Neural progenitor cell (in vitro differentiated cells): ENCODE data around the gene DLG2. TPM values are rescaled to one million over a fixed set of nuclear protein-coding genes. Genes with fewer than 3 reads are reported as not detected.

Source experiments
- DNase-seq: peaks from one replicate; pipeline ENCODE4 v3.0.0-alpha.2; 2016; ENCODE audit warnings: low spot score
- H2AFZ ChIP-seq: fragments of 200-600 bp; sonication (generic); replicated peaks from 2 replicates; pipeline ENCODE4 v1.6.1; 2016; ENCODE audit warnings: antibody characterized with exemption
- H3F3A ChIP-seq: fragments of 200-600 bp; sonication (generic); 2 replicates; pipeline ENCODE4 v1.6.1; 2016; ENCODE audit warnings: antibody characterized with exemption, low read depth
- H3K27ac ChIP-seq: fragments of 200-600 bp; sonication (generic); 2 replicates; pipeline ENCODE4 v1.5.1; 2016; ENCODE audit warnings: mild to moderate bottlenecking
- H3K27me3 ChIP-seq: fragments of 200-600 bp; sonication (generic); 2 replicates; pipeline ENCODE4 v1.6.1; 2016; ENCODE audit warnings: mild to moderate bottlenecking, moderate library complexity
- H3K36me3 ChIP-seq: fragments of 200-600 bp; sonication (generic); 2 replicates; pipeline ENCODE4 v1.5.1; 2016
- H3K4me1 ChIP-seq: fragments of 200-600 bp; sonication (generic); 2 replicates; pipeline ENCODE4 v1.6.1; 2016; ENCODE audit warnings: mixed run types
- H3K4me2 ChIP-seq: fragments of 200-600 bp; sonication (generic); 2 replicates; pipeline ENCODE4 v1.6.1; 2016
- H3K4me3 ChIP-seq: fragments of 200-600 bp; sonication (generic); 2 replicates; pipeline ENCODE4 v1.5.1; 2016
- H3K79me2 ChIP-seq: fragments of 200-600 bp; sonication (generic); 2 replicates; pipeline ENCODE4 v1.6.1; 2016; ENCODE audit warnings: low read depth
- H3K9ac ChIP-seq: fragments of 200-600 bp; sonication (generic); 2 replicates; pipeline ENCODE4 v1.6.1; 2016
- H3K9me3 ChIP-seq: fragments of 200-600 bp; sonication (generic); 2 replicates; pipeline ENCODE4 v1.5.1; 2016; ENCODE audit warnings: low read depth
- H4K20me1 ChIP-seq: fragments of 200-600 bp; sonication (generic); 2 replicates; pipeline ENCODE4 v1.6.1; 2016; ENCODE audit warnings: low read depth
- H3K27ac Mint-ChIP-seq: 3 replicates; pipeline ENCODE4 v1.8.0; 2021; ENCODE audit warnings: mixed read lengths
- H3K27me3 Mint-ChIP-seq: 2 replicates; pipeline ENCODE4 v1.8.0; 2022; ENCODE audit warnings: low read depth, mild to moderate bottlenecking, inconsistent platforms, moderate library complexity, mixed read lengths; ENCODE audit not compliant: insufficient read depth
- H3K36me3 Mint-ChIP-seq: 3 replicates; pipeline ENCODE4 v1.8.0; 2021; ENCODE audit warnings: mixed read lengths
- H3K4me1 Mint-ChIP-seq: 3 replicates; pipeline ENCODE4 v1.8.0; 2021; ENCODE audit warnings: mixed read lengths
- H3K4me3 Mint-ChIP-seq: 3 replicates; pipeline ENCODE4 v1.8.0; 2021; ENCODE audit warnings: mild to moderate bottlenecking, moderate library complexity, mixed read lengths
- H3K9me3 Mint-ChIP-seq: 3 replicates; pipeline ENCODE4 v1.8.0; 2020; ENCODE audit warnings: mixed read lengths
- CTCF ChIP-seq: fragments of 200-600 bp; sonication (generic); IDR thresholded peaks from 2 replicates; pipeline ENCODE4 v1.5.1; 2017; ENCODE audit warnings: antibody characterized with exemption, mild to moderate bottlenecking
- EZH2 ChIP-seq: fragments of 200-600 bp; sonication (generic); IDR thresholded peaks from 2 replicates; pipeline ENCODE4 v1.6.1; 2017; ENCODE audit warnings: antibody characterized with exemption, mild to moderate bottlenecking, moderate library complexity
- EZH2phosphoT487 ChIP-seq: fragments of 200-600 bp; sonication (generic); IDR thresholded peaks from 2 replicates; pipeline ENCODE4 v1.6.1; 2017; ENCODE audit warnings: antibody characterized with exemption
- total RNA-seq: library from RNA; depleted of rRNA; stranded (reverse); fragments of >200 nt; gene quantifications from 2 replicates; pipeline ENCODE4 v1.2.3, GENCODE V29; 2015; ENCODE audit warnings: low replicate concordance

DLG2 gene
- total RNA-seq, 1 donor from 2014 or later, result 7.5 TPM

DNA sequence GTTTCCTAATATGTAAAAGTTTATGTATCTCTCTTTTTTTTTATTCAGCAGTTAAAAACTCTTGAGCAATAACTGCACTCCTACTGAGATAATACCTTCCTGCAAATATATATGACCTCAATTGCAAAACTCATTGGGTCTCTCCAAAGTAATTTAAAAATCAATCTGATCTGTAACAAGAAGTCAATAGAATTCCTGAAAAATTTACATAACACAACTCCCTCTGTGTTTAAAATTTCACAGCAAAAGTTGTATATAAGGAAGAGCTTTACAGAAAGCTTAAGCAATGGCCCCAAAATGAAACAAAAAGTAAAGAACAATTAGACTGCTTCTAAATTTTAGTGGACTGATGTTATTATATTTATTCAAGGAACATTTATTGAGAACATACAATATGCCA is 313.4 kb downstream of the DLG2 start:
- H3K4me3 Mint-ChIP-seq, result no peak overlapping the region

DNA sequence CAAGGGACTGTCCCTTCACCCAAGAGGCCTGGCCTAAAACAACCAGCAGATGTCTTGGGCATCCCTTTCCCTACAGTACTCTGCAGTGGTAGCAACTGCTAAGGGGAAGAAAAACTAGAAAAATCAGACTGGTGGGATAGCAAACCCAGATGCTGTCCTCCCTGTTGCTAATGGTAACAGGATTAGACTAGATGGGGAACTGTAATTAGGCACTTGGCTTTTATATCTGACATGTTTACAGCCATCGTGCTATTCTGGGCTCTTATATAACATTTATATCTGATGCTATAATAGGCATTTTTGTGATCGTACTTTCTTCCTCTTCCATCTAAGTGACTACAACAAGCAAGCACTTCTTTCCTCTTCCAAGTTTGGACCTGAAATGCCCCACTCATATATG is 316.7 kb downstream of the DLG2 start:
- Histone ChIP-seq H3F3A (no peaks in the 10 kb centered on the region), H3K36me3 (no peaks in the 10 kb centered on the region), H3K4me3 (no peak overlapping the region), H4K20me1 (no peaks in the 10 kb centered on the region), H3K79me2 (no peaks in the 10 kb centered on the region), H3K27ac (no peak overlapping the region), H3K27me3 (no peaks in the 10 kb centered on the region), H3K9me3 (no peaks in the 10 kb centered on the region), H3K4me2 (no peak overlapping the region), H2AFZ (no peak overlapping the region), H3K9ac (no peak overlapping the region), H3K4me1 (no peaks in the 10 kb centered on the region)
- no peaks in the 10 kb centered on the region for H3K9me3 Mint-ChIP-seq
- H3K36me3 Mint-ChIP-seq, result no peaks in the 10 kb centered on the region
- no peaks in the 10 kb centered on the region for H3K27me3 Mint-ChIP-seq
- H3K27ac Mint-ChIP-seq, result no peak overlapping the region
- H3K4me3 Mint-ChIP-seq, result no peak overlapping the region
- H3K4me1 Mint-ChIP-seq, result no peaks in the 10 kb centered on the region
- DNase-seq, result no peak
- TF ChIP-seq EZH2 (no peak), EZH2phosphoT487 (no peak), CTCF (no peak)

More for the DNA sequence above, 313.4 kb downstream of the DLG2 start:
- H3K9me3 ChIP-seq, result no peaks in the 10 kb centered on the region
- TF ChIP-seq CTCF, result no peak
- no peak for TF ChIP-seq EZH2phosphoT487
- no peak for TF ChIP-seq EZH2
- Mint-ChIP-seq H3K36me3 (no peaks in the 10 kb centered on the region), H3K27ac (no peak overlapping the region), H3K4me1 (no peaks in the 10 kb centered on the region), H3K9me3 (no peaks in the 10 kb centered on the region), H3K27me3 (no peaks in the 10 kb centered on the region)
- H3K4me2 ChIP-seq, result no peak overlapping the region
- H3K4me3 ChIP-seq, result no peak overlapping the region
- no peaks in the 10 kb centered on the region for H3K36me3 ChIP-seq
- H3K9ac ChIP-seq, result no peak overlapping the region
- H3K27me3 ChIP-seq, result no peaks in the 10 kb centered on the region
- H4K20me1 ChIP-seq, result no peaks in the 10 kb centered on the region
- no peak overlapping the region for H2AFZ ChIP-seq
- H3K27ac ChIP-seq, result no peak overlapping the region
- no peaks in the 10 kb centered on the region for H3K4me1 ChIP-seq
- no peaks in the 10 kb centered on the region for H3K79me2 ChIP-seq
- no peaks in the 10 kb centered on the region for H3F3A ChIP-seq
- no peak for DNase-seq

GRCh38 chr11:85307366-85307765 is 319.8 kb downstream of the DLG2 start:
- Histone ChIP-seq H4K20me1 (no peaks in the 10 kb centered on the region), H3K79me2 (no peaks in the 10 kb centered on the region), H3K4me3 (no peak overlapping the region), H2AFZ (no peak overlapping the region), H3K27me3 (no peaks in the 10 kb centered on the region), H3K9ac (no peak overlapping the region), H3K4me2 (no peak overlapping the region), H3K9me3 (no peaks in the 10 kb centered on the region), H3K27ac (no peak overlapping the region), H3K4me1 (no peaks in the 10 kb centered on the region), H3K36me3 (no peaks in the 10 kb centered on the region), H3F3A (no peaks in the 10 kb centered on the region)
- Mint-ChIP-seq H3K27me3 (no peaks in the 10 kb centered on the region), H3K27ac (no peak overlapping the region), H3K4me3 (no peak overlapping the region), H3K4me1 (no peaks in the 10 kb centered on the region), H3K9me3 (no peaks in the 10 kb centered on the region), H3K36me3 (no peaks in the 10 kb centered on the region)
- DNase-seq, result no peak
- TF ChIP-seq CTCF, result no peak
- no peak for TF ChIP-seq EZH2
- no peak for TF ChIP-seq EZH2phosphoT487
